Measurements from ENCODE around the gene CASQ2.

DNA sequence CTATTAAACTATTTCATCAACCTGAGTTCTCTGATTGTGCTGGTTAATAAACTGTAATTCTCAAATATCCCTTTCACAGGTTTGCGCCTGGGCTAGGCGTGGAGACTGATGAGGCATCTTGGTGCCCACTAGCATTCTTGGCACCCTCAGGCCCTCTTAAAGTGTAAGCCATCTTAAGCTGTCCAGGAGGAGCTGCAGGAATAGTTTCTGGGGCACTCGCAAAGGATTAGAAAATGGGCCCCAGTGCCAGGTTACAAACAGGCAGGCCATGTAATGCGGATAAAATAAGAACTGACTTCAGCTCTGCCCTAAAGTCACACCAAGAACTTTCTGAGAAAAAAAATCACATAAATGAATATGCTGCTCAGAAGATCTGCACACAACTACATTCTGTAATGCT, 1.1 kb downstream of the CASQ2 start:
- TF ChIP-seq, protein P1, sequence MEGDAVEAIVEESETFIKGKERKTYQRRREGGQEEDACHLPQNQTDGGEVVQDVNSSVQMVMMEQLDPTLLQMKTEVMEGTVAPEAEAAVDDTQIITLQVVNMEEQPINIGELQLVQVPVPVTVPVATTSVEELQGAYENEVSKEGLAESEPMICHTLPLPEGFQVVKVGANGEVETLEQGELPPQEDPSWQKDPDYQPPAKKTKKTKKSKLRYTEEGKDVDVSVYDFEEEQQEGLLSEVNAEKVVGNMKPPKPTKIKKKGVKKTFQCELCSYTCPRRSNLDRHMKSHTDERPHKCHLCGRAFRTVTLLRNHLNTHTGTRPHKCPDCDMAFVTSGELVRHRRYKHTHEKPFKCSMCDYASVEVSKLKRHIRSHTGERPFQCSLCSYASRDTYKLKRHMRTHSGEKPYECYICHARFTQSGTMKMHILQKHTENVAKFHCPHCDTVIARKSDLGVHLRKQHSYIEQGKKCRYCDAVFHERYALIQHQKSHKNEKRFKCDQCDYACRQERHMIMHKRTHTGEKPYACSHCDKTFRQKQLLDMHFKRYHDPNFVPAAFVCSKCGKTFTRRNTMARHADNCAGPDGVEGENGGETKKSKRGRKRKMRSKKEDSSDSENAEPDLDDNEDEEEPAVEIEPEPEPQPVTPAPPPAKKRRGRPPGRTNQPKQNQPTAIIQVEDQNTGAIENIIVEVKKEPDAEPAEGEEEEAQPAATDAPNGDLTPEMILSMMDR (IDR thresholded peaks at IDR 0.05), result no peak
- no peak for TF ChIP-seq POLR2A (IDR thresholded peaks at IDR 0.05)

Measured in testis (tissue), 2 donors.